NOMO-1 treated with DMSO at 0.1 percent for 48 hours (cell line): ENCODE measurements around the gene CCDC68.
A peak's percentile ranks its signal among the peaks of the same experiment; 100 is the strongest.
"Not testable (repeated sequence)": the region's sequence is repeated elsewhere in the genome, so short reads cannot be mapped to it uniquely, and the experiment has no call there.

Experiments used
- DNase-seq: peaks from one replicate; lab custom pipeline; 2025; ENCODE audit not compliant: unreplicated experiment; lab: John Stamatoyannopoulos, UW

Gene CCDC68

DNA sequence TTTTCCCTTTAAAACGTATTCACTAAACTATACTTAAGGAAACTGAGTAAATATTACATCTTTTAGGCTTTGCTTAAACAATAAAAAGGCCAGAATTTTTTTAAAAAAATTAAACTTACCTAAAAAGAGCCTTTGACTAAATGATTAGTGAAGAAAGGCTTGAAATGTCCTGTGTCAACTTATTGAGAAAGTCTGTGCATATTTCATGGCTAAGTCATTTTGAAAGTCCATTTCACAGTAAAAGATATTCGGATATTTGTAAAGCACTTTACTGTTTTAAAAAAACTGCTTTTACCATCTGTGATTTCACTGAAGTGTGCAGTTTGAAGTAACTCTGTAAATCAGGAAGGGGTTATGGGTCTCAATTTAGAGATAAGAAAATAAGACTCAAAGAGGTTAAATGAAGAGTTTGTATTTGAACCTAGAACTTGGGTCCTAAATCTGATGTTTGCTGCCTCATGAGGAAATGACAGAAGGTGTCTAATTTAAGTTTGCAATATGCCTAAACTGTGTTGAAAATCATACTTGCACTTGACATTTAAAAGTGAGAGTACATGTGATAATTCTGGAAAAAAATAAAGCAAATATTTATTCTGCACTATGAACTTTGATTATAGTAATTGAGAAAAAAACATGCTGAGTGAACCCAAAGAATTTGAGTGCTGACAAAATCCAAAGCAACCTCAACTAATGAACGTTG is 80.5 kb downstream of the CCDC68 start:
- no peak for DNase-seq

DNA sequence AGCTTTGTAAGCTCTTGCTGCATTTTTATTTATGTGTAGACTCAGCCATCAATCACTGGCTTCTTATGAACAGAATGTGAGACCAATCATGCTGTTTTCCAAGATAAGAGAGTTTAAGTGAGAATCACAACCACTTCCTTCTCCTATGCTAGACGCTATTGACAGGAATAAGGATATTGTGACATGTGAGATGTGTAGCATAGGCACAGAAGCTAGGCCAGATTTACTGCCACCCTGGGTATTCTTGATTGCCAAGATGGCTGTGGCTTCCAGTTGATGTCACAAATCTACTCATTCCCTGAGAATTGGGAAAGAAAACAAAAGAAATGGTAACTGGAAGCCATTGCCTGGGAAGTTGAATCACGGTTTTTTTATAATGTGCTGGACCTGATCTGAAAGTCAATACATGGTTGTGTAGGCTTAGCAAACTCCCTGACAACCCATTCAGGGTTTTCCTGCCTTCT is 81.1 kb downstream of the CCDC68 start:
- no peak for DNase-seq

DNA sequence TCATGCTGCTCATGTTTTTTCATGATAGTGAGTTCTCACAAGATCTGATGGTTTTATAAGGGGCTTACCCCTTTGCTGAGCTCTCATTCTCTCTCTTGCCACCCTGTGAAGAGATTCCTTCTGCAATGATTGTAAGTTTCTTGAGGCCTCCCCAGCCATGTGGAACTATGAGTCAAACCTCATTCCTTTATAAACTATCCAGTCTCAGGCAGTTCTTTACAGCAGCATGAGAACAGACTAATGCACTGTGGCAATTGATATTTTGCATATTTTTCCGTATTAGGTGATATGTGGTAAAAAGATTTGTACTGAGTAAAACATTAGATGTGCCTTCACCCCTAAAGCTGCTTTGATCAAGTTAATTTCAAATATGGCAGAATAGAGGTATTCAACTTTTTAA is 82.2 kb downstream of the CCDC68 start:
- DNase-seq: no peak

GRCh38 chr18:54875063-54875462 is 84.2 kb downstream of the CCDC68 start:
- no peak for DNase-seq

GRCh38 chr18:54873884-54874255 is 85.4 kb downstream of the CCDC68 start:
- DNase-seq: no peak

- DNase-seq: no peak
Measured at GRCh38 chr18:54872681-54873080, 86.6 kb downstream of the CCDC68 start.

DNA sequence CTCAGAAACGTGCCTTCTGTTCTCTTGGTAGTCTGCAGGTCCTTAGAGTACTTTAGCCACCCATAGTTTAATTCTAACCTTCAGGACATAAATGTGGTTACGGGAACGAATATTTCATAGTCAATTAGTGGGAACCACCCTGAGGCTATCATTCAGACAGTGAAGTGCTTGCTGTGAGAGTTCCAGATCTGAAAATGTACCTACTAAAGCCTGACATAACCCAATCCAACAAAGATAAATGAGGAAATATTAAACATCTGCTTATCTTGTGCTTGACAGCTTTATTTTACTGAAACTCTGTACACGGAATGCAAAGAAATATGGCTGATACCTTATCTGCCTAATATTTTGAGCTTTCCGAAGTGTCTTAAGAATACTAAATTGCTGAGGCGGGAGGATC is 88.0 kb downstream of the CCDC68 start:
- no peak for DNase-seq

DNA sequence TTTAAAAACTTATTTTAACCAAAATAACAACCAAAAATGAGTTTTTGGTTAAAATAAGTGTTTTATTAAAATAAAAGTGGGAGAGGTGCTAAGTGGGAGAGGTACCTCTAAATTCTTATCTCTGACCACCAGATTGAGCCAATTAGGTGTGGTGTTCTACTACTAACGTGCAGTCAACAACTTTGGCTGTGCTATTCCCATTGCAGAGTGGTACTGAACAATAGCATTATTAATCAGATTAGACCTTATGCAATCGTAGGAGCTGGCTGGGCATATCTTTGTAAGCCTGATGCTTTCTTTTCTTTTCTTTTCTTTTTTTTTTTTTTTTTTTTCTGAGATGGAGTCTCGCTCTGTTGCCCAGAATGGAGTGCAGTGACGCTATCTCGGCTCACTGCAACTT is 92.1 kb downstream of the CCDC68 start:
- no peak for DNase-seq

DNA sequence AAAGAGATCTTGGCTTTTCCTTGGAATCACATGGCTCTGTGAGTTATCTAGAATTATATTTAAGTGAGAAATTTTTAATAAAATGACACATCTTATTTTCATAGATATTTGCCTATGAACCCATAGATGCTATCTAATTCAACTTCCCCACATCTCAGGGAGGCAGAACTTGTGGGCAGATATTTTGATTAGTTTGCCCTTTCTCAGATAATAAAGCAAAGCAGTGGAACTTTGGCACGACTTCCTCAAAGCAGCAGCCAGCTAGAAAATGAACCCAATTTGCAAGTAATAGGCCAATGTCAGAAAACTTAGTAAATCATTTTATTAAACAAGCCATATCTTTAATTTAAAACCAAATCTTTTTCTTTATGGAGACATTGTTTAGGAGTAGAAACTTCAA is 98.3 kb downstream of the CCDC68 start:
- peak; percentile 27 for DNase-seq

GRCh38 chr18:54859667-54860421 is 99.4 kb downstream of the CCDC68 start:
- no peak for DNase-seq

DNA sequence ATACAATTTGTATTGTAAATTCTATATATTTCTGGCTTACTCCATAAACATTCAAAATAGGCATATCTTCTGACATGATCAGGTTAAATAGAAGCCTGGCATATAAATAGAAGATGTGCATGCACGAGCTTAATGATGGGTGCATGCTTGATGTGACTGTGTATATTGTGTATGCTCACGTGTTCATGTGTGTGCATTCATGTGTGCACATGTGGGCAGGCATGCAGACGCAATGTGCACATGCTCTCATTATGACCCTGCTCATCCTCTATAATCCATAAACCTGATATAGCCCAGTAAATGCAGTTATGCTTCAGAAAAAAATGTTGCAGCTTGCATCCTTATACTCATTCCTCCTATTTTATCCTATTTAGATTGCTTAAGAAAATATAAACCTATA is 101.8 kb downstream of the CCDC68 start:
- no peak for DNase-seq

DNA sequence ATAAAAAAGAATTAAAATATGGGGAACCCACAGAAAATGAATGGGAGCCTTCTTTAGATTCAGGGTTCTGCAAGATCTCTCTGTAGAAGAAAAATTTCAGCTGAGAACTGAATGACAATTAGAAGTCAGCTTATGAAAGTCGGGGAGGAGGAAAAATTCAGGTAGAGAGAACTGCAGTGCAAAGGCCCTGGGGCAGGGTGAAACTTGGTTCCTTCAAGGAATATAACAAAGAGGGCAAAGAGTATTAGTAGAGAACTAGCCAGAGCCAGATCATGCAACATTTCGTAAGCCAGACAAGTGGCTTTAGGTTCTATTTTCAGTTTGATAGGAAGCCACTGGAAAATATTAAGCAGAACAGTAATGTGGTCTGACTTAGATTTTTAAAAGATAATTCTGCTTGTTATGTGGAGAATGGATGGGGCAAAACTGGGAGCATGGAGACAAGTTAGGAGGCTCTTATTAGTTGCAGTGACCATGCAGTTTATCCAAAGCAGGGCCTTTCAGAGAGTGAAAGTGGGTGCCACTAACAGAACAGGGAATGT is 103.1 kb downstream of the CCDC68 start:
- peak; percentile 5 for DNase-seq

- DNase-seq: not testable (repeated sequence)
Measured at GRCh38 chr18:54855050-54855449, 104.2 kb downstream of the CCDC68 start.

- DNase-seq: peak; percentile 79
Measured at GRCh38 chr18:54852780-54853675, 106.2 kb downstream of the CCDC68 start.
